Measurements from ENCODE around the gene RAB3GAP1.

Gene RAB3GAP1

GRCh38 chr2:135056790-135057189 is 4.7 kb downstream of the RAB3GAP1 start:
- TF ChIP-seq MAX (IDR thresholded peaks at IDR 0.05; ENCODE audit: low read depth, low read length), result no peak
- no peak for TF ChIP-seq CTCF (IDR thresholded peaks at IDR 0.05; ENCODE audit: low read depth, low read length)
- TF ChIP-seq MYC (IDR thresholded peaks at IDR 0.05; ENCODE audit: low read depth, low read length), result no peak
- no peak for TF ChIP-seq POLR2A (IDR thresholded peaks at IDR 0.05; ENCODE audit: extremely low read depth, insufficient read length)
- DNase-seq (ENCODE audit: low read depth), result no peak
- H3K4me3 ChIP-seq (ENCODE audit: low read depth, low read length), result no peak overlapping the region

GRCh38 chr2:135059577-135059976 is 7.5 kb downstream of the RAB3GAP1 start:
- TF ChIP-seq POLR2A (IDR thresholded peaks at IDR 0.05; ENCODE audit: extremely low read depth, insufficient read length), result no peak
- H3K4me3 ChIP-seq (ENCODE audit: low read depth, low read length), result no peak overlapping the region
- no peak for DNase-seq (ENCODE audit: low read depth)

- TF ChIP-seq POLR2A (IDR thresholded peaks at IDR 0.05; ENCODE audit: extremely low read depth, insufficient read length) (no peak), MYC (IDR thresholded peaks at IDR 0.05; ENCODE audit: low read depth, low read length) (no peak), CTCF (IDR thresholded peaks at IDR 0.05; ENCODE audit: low read depth, low read length) (no peak), MAX (IDR thresholded peaks at IDR 0.05; ENCODE audit: low read depth, low read length) (no peak)
- H3K4me3 ChIP-seq (ENCODE audit: low read depth, low read length), result no peak overlapping the region
- DNase-seq (ENCODE audit: low read depth), result no peak
These were observed 11.1 kb downstream of the RAB3GAP1 start for GRCh38 chr2:135063210-135063609.

- H3K4me3 ChIP-seq (ENCODE audit: low read depth, low read length), result no peak overlapping the region
- DNase-seq (ENCODE audit: low read depth), result no peak
- TF ChIP-seq POLR2A (IDR thresholded peaks at IDR 0.05; ENCODE audit: extremely low read depth, insufficient read length), result no peak
- no peak for TF ChIP-seq CTCF (IDR thresholded peaks at IDR 0.05; ENCODE audit: low read depth, low read length)
- TF ChIP-seq MAX (IDR thresholded peaks at IDR 0.05; ENCODE audit: low read depth, low read length), result no peak
- TF ChIP-seq MYC (IDR thresholded peaks at IDR 0.05; ENCODE audit: low read depth, low read length), result no peak
These were observed 12.1 kb downstream of the RAB3GAP1 start for GRCh38 chr2:135064149-135064548.

- no peak overlapping the region for H3K4me3 ChIP-seq (ENCODE audit: low read depth, low read length)
- TF ChIP-seq MYC (IDR thresholded peaks at IDR 0.05; ENCODE audit: low read depth, low read length), result no peak
- no peak for TF ChIP-seq CTCF (IDR thresholded peaks at IDR 0.05; ENCODE audit: low read depth, low read length)
- no peak for TF ChIP-seq POLR2A (IDR thresholded peaks at IDR 0.05; ENCODE audit: extremely low read depth, insufficient read length)
- TF ChIP-seq MAX (IDR thresholded peaks at IDR 0.05; ENCODE audit: low read depth, low read length), result no peak
- DNase-seq (ENCODE audit: low read depth), result no peak
These were observed 14.6 kb downstream of the RAB3GAP1 start for GRCh38 chr2:135066710-135067109.

- TF ChIP-seq MAX (IDR thresholded peaks at IDR 0.05; ENCODE audit: low read depth, low read length) (no peak), POLR2A (IDR thresholded peaks at IDR 0.05; ENCODE audit: extremely low read depth, insufficient read length) (no peak), CTCF (IDR thresholded peaks at IDR 0.05; ENCODE audit: low read depth, low read length) (no peak), MYC (IDR thresholded peaks at IDR 0.05; ENCODE audit: low read depth, low read length) (no peak)
- H3K4me3 ChIP-seq (ENCODE audit: low read depth, low read length), result no peak overlapping the region
- peak; percentile 36 for DNase-seq (ENCODE audit: low read depth)
These were observed 20.3 kb downstream of the RAB3GAP1 start for GRCh38 chr2:135072125-135072997.

Measured in NB4 (cell line).